Measurements from ENCODE around the gene CCDC69.

GRCh38 chr5:151225475-151225874, 1.6 kb upstream of the CCDC69 start:
- TF ChIP-seq, protein P1, sequence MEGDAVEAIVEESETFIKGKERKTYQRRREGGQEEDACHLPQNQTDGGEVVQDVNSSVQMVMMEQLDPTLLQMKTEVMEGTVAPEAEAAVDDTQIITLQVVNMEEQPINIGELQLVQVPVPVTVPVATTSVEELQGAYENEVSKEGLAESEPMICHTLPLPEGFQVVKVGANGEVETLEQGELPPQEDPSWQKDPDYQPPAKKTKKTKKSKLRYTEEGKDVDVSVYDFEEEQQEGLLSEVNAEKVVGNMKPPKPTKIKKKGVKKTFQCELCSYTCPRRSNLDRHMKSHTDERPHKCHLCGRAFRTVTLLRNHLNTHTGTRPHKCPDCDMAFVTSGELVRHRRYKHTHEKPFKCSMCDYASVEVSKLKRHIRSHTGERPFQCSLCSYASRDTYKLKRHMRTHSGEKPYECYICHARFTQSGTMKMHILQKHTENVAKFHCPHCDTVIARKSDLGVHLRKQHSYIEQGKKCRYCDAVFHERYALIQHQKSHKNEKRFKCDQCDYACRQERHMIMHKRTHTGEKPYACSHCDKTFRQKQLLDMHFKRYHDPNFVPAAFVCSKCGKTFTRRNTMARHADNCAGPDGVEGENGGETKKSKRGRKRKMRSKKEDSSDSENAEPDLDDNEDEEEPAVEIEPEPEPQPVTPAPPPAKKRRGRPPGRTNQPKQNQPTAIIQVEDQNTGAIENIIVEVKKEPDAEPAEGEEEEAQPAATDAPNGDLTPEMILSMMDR (IDR thresholded peaks at IDR 0.05), result no peak
- TF ChIP-seq POLR2A (IDR thresholded peaks at IDR 0.05), result no peak
